ENCODE data around the gene NPBWR2.

The NPBWR2 gene

GRCh38 chr20:64116541-64117431 lies 9.4 kb upstream of the NPBWR2 start:
- TF ChIP-seq POLR2AphosphoS5 (IDR thresholded peaks at IDR 0.05; ENCODE audit: low read depth, low read length) (no peak), TAF1 (IDR thresholded peaks at IDR 0.05; ENCODE audit: borderline replicate concordance, insufficient read depth, low read length) (no peak)

GRCh38 chr20:64116016-64116415 lies 8.7 kb upstream of the NPBWR2 start:
- no peak for TF ChIP-seq TAF1 (IDR thresholded peaks at IDR 0.05; ENCODE audit: borderline replicate concordance, insufficient read depth, low read length)
- no peak for TF ChIP-seq POLR2AphosphoS5 (IDR thresholded peaks at IDR 0.05; ENCODE audit: low read depth, low read length)
- no peak for TF ChIP-seq SIN3A (IDR thresholded peaks at IDR 0.05; ENCODE audit: borderline replicate concordance, insufficient read depth, low read length)
- TF ChIP-seq FOXP2 (optimal IDR thresholded peaks at IDR 0.05; ENCODE audit: borderline replicate concordance, extremely low read depth, extremely low read length, insufficient read depth) = no peak

GRCh38 chr20:64115171-64115911 lies 8.0 kb upstream of the NPBWR2 start:
- TF ChIP-seq POLR2AphosphoS5 (IDR thresholded peaks at IDR 0.05; ENCODE audit: low read depth, low read length) = no peak
- no peak for TF ChIP-seq SIN3A (IDR thresholded peaks at IDR 0.05; ENCODE audit: borderline replicate concordance, insufficient read depth, low read length)
- no peak for TF ChIP-seq REST (IDR thresholded peaks at IDR 0.05; ENCODE audit: insufficient read depth in 1 of 2, low read depth in 2 of 2, low read length in 2 of 2)
- no peak for TF ChIP-seq TAF1 (IDR thresholded peaks at IDR 0.05; ENCODE audit: borderline replicate concordance, insufficient read depth, low read length)
- TF ChIP-seq FOXP2 (optimal IDR thresholded peaks at IDR 0.05; ENCODE audit: borderline replicate concordance, extremely low read depth, extremely low read length, insufficient read depth) = no peak

GRCh38 chr20:64114356-64114971 lies 7.1 kb upstream of the NPBWR2 start:
- TF ChIP-seq TAF1 (IDR thresholded peaks at IDR 0.05; ENCODE audit: borderline replicate concordance, insufficient read depth, low read length) = no peak
- no peak for TF ChIP-seq REST (IDR thresholded peaks at IDR 0.05; ENCODE audit: insufficient read depth in 1 of 2, low read depth in 2 of 2, low read length in 2 of 2)
- TF ChIP-seq SIN3A (IDR thresholded peaks at IDR 0.05; ENCODE audit: borderline replicate concordance, insufficient read depth, low read length) = no peak
- no peak for TF ChIP-seq FOXP2 (optimal IDR thresholded peaks at IDR 0.05; ENCODE audit: borderline replicate concordance, extremely low read depth, extremely low read length, insufficient read depth)
- TF ChIP-seq POLR2AphosphoS5 (IDR thresholded peaks at IDR 0.05; ENCODE audit: low read depth, low read length) = no peak

GRCh38 chr20:64113796-64114355 lies 6.5 kb upstream of the NPBWR2 start:
- TF ChIP-seq REST (IDR thresholded peaks at IDR 0.05; ENCODE audit: insufficient read depth in 1 of 2, low read depth in 2 of 2, low read length in 2 of 2) (no peak), SIN3A (IDR thresholded peaks at IDR 0.05; ENCODE audit: borderline replicate concordance, insufficient read depth, low read length) (no peak), POLR2AphosphoS5 (IDR thresholded peaks at IDR 0.05; ENCODE audit: low read depth, low read length) (no peak), FOXP2 (optimal IDR thresholded peaks at IDR 0.05; ENCODE audit: borderline replicate concordance, extremely low read depth, extremely low read length, insufficient read depth) (no peak), TAF1 (IDR thresholded peaks at IDR 0.05; ENCODE audit: borderline replicate concordance, insufficient read depth, low read length) (no peak)
